Activated naive CD4-positive, alpha-beta T cell treated with anti-CD3 and anti-CD28 coated beads, Interleukin-2, amount 10 ng/mL, durations not matched to agents 7 days and 5 days (primary cell): Measurements from ENCODE around the gene ARID5B.

Experiments used
- CTCF ChIA-PET: fragments of 350-600 bp; sonication (Branson Sonifier 250); formaldehyde crosslinking; loops from one replicate; lab custom pipeline; 2021; ENCODE audit warnings: antibody characterized with exemption; lab: Charles Lee
- DNase-seq: peaks from one replicate; pipeline ENCODE4 v3.0.0-alpha.2; 2020
- H3K27ac Mint-ChIP-seq: one replicate; pipeline ENCODE4 v1.8.0; 2021; ENCODE audit warnings: mild to moderate bottlenecking, moderate library complexity, mixed read lengths
- H3K27me3 Mint-ChIP-seq: one replicate; pipeline ENCODE4 v1.8.0; 2021; ENCODE audit warnings: mild to moderate bottlenecking, mixed read lengths
- H3K36me3 Mint-ChIP-seq: one replicate; pipeline ENCODE4 v1.8.0; 2021; ENCODE audit warnings: mixed read lengths
- H3K4me1 Mint-ChIP-seq: one replicate; pipeline ENCODE4 v1.8.0; 2021; ENCODE audit warnings: mixed read lengths
- H3K4me3 Mint-ChIP-seq: one replicate; pipeline ENCODE4 v1.8.0; 2021; ENCODE audit warnings: mild to moderate bottlenecking, moderate library complexity, mixed read lengths
- H3K9me3 Mint-ChIP-seq: one replicate; pipeline ENCODE4 v1.8.0; 2021; ENCODE audit warnings: mixed read lengths

The ARID5B gene

GRCh38 chr10:62008196-62008595 is 106.7 kb downstream of the ARID5B start:
- H3K4me1 Mint-ChIP-seq: peaks cover 59% of the 10 kb centered on the region
- H3K4me3 Mint-ChIP-seq: no peak overlapping the region
- H3K27ac Mint-ChIP-seq: peak overlapping the region; percentile 15
- DNase-seq: no peak
- CTCF ChIA-PET: no interaction called here
- peaks cover 83% of the 10 kb centered on the region for H3K36me3 Mint-ChIP-seq
- H3K27me3 Mint-ChIP-seq: no peaks in the 10 kb centered on the region
- no peaks in the 10 kb centered on the region for H3K9me3 Mint-ChIP-seq

GRCh38 chr10:62008946-62009345 is 107.4 kb downstream of the ARID5B start:
- peaks cover 55% of the 10 kb centered on the region for H3K4me1 Mint-ChIP-seq

GRCh38 chr10:62010366-62010765 is 108.9 kb downstream of the ARID5B start:
- H3K9me3 Mint-ChIP-seq: no peaks in the 10 kb centered on the region
- H3K27me3 Mint-ChIP-seq: no peaks in the 10 kb centered on the region
- no peak for DNase-seq
- no peak overlapping the region for H3K4me3 Mint-ChIP-seq
- peaks cover 49% of the 10 kb centered on the region for H3K4me1 Mint-ChIP-seq
- H3K36me3 Mint-ChIP-seq: peaks cover 74% of the 10 kb centered on the region
- H3K27ac Mint-ChIP-seq: no peak overlapping the region
- CTCF ChIA-PET: no interaction called here

More at GRCh38 chr10:62008946-62009345, 107.4 kb downstream of the ARID5B start:
- no peak overlapping the region for H3K27ac Mint-ChIP-seq
- CTCF ChIA-PET: no interaction called here
- no peaks in the 10 kb centered on the region for H3K27me3 Mint-ChIP-seq
- H3K4me3 Mint-ChIP-seq: no peak overlapping the region
- H3K36me3 Mint-ChIP-seq: peaks cover 82% of the 10 kb centered on the region
- DNase-seq: no peak
- H3K9me3 Mint-ChIP-seq: no peaks in the 10 kb centered on the region

- no peak overlapping the region for H3K4me3 Mint-ChIP-seq
- DNase-seq: no peak
- H3K27ac Mint-ChIP-seq: no peak overlapping the region
- no peaks in the 10 kb centered on the region for H3K27me3 Mint-ChIP-seq
- CTCF ChIA-PET: interaction anchor here (0.9 kb wide), 1 partner anchor 14 kb away, joined by 4 read pairs; no protein-coding TSS in a partner anchor
- no peaks in the 10 kb centered on the region for H3K9me3 Mint-ChIP-seq
- peaks cover 44% of the 10 kb centered on the region for H3K4me1 Mint-ChIP-seq
- peaks cover 67% of the 10 kb centered on the region for H3K36me3 Mint-ChIP-seq
These were observed 110.1 kb downstream of the ARID5B start for GRCh38 chr10:62011558-62011957.

- Mint-ChIP-seq H3K4me1 (peaks cover 42% of the 10 kb centered on the region), H3K9me3 (no peaks in the 10 kb centered on the region), H3K4me3 (no peak overlapping the region), H3K27me3 (no peaks in the 10 kb centered on the region), H3K36me3 (peaks cover 66% of the 10 kb centered on the region), H3K27ac (no peak overlapping the region)
- CTCF ChIA-PET: interaction anchor here (1.1 kb wide), 1 partner anchor 43 kb away, joined by 4 read pairs; no protein-coding TSS in a partner anchor
- no peak for DNase-seq
These were observed 110.8 kb downstream of the ARID5B start for GRCh38 chr10:62012318-62012717.

GRCh38 chr10:62014510-62014909 is 113.0 kb downstream of the ARID5B start:
- H3K4me3 Mint-ChIP-seq: no peak overlapping the region
- no peak overlapping the region for H3K27ac Mint-ChIP-seq
- H3K4me1 Mint-ChIP-seq: peaks cover 43% of the 10 kb centered on the region
- no peaks in the 10 kb centered on the region for H3K27me3 Mint-ChIP-seq
- H3K9me3 Mint-ChIP-seq: no peaks in the 10 kb centered on the region
- DNase-seq: no peak
- peaks cover 61% of the 10 kb centered on the region for H3K36me3 Mint-ChIP-seq
- CTCF ChIA-PET: no interaction called here

GRCh38 chr10:62015994-62016393 is 114.5 kb downstream of the ARID5B start:
- no peak overlapping the region for H3K27ac Mint-ChIP-seq
- H3K4me3 Mint-ChIP-seq: no peak overlapping the region
- peaks cover 49% of the 10 kb centered on the region for H3K4me1 Mint-ChIP-seq
- CTCF ChIA-PET: no interaction called here
- H3K27me3 Mint-ChIP-seq: no peaks in the 10 kb centered on the region
- no peaks in the 10 kb centered on the region for H3K9me3 Mint-ChIP-seq
- DNase-seq: no peak
- peaks cover 64% of the 10 kb centered on the region for H3K36me3 Mint-ChIP-seq

GRCh38 chr10:62016623-62017490 is 115.4 kb downstream of the ARID5B start:
- Mint-ChIP-seq H3K9me3 (no peaks in the 10 kb centered on the region), H3K4me3 (no peak overlapping the region), H3K4me1 (peaks cover 48% of the 10 kb centered on the region), H3K27me3 (no peaks in the 10 kb centered on the region), H3K27ac (no peak overlapping the region), H3K36me3 (peaks cover 58% of the 10 kb centered on the region)
- DNase-seq: no peak
- CTCF ChIA-PET: no interaction called here

- peaks cover 52% of the 10 kb centered on the region for H3K4me1 Mint-ChIP-seq
- no peak overlapping the region for H3K4me3 Mint-ChIP-seq
- no peak overlapping the region for H3K27ac Mint-ChIP-seq
- no peaks in the 10 kb centered on the region for H3K9me3 Mint-ChIP-seq
- CTCF ChIA-PET: no interaction called here
- peaks cover 54% of the 10 kb centered on the region for H3K36me3 Mint-ChIP-seq
- no peaks in the 10 kb centered on the region for H3K27me3 Mint-ChIP-seq
- no peak for DNase-seq
These were observed 116.0 kb downstream of the ARID5B start for GRCh38 chr10:62017491-62017870.

GRCh38 chr10:62018131-62018911 is 116.8 kb downstream of the ARID5B start:
- Mint-ChIP-seq H3K4me1 (peaks cover 61% of the 10 kb centered on the region), H3K27ac (no peak overlapping the region), H3K4me3 (no peak overlapping the region), H3K9me3 (peaks cover 2% of the 10 kb centered on the region), H3K36me3 (peaks cover 61% of the 10 kb centered on the region), H3K27me3 (no peaks in the 10 kb centered on the region)
- no peak for DNase-seq
- CTCF ChIA-PET: interaction anchor here (1.4 kb wide), 1 partner anchor 19 kb away, joined by 4 read pairs; no protein-coding TSS in a partner anchor

GRCh38 chr10:62019013-62019684 is 117.7 kb downstream of the ARID5B start:
- H3K9me3 Mint-ChIP-seq: peaks cover 3% of the 10 kb centered on the region
- no peak overlapping the region for H3K27ac Mint-ChIP-seq
- peaks cover 64% of the 10 kb centered on the region for H3K4me1 Mint-ChIP-seq
- H3K36me3 Mint-ChIP-seq: peaks cover 57% of the 10 kb centered on the region
- CTCF ChIA-PET: interaction anchor here (1.4 kb wide), 1 partner anchor 18 kb away, joined by 4 read pairs; no protein-coding TSS in a partner anchor
- H3K4me3 Mint-ChIP-seq: no peak overlapping the region
- DNase-seq: no peak
- H3K27me3 Mint-ChIP-seq: no peaks in the 10 kb centered on the region

GRCh38 chr10:62019685-62020359 is 118.3 kb downstream of the ARID5B start:
- no peaks in the 10 kb centered on the region for H3K27me3 Mint-ChIP-seq
- peak overlapping the region; percentile 46 for H3K27ac Mint-ChIP-seq
- peaks cover 3% of the 10 kb centered on the region for H3K9me3 Mint-ChIP-seq
- DNase-seq: no peak
- CTCF ChIA-PET: interaction anchor here (0.6 to 1.4 kb wide), 4 partner anchors 17 to 1279 kb away, joined by 4 to 9 read pairs (median 4); no protein-coding TSS in a partner anchor
- H3K4me1 Mint-ChIP-seq: peaks cover 65% of the 10 kb centered on the region
- H3K4me3 Mint-ChIP-seq: no peak overlapping the region
- peaks cover 54% of the 10 kb centered on the region for H3K36me3 Mint-ChIP-seq

GRCh38 chr10:62021128-62021665 is 119.7 kb downstream of the ARID5B start:
- Mint-ChIP-seq H3K4me1 (peaks cover 73% of the 10 kb centered on the region), H3K27me3 (no peaks in the 10 kb centered on the region), H3K36me3 (peaks cover 62% of the 10 kb centered on the region), H3K27ac (no peak overlapping the region), H3K4me3 (no peak overlapping the region), H3K9me3 (peaks cover 3% of the 10 kb centered on the region)
- CTCF ChIA-PET: interaction anchor here (1.2 kb wide), 3 partner anchors 17 to 124 kb away, joined by 3 to 9 read pairs (median 4); no protein-coding TSS in a partner anchor
- no peak for DNase-seq
